Activated CD8-positive, alpha-beta memory T cell treated with anti-CD3 and anti-CD28 coated beads for 24 hours (primary cell): ENCODE data around the gene AGMAT.
"Not testable (repeated sequence)": the region's sequence is repeated elsewhere in the genome, so short reads cannot be mapped to it uniquely, and the experiment has no call there.

Source experiments
- DNase-seq: peaks from one replicate; pipeline ENCODE4 v3.0.0-alpha.2; 2020

AGMAT gene

DNA sequence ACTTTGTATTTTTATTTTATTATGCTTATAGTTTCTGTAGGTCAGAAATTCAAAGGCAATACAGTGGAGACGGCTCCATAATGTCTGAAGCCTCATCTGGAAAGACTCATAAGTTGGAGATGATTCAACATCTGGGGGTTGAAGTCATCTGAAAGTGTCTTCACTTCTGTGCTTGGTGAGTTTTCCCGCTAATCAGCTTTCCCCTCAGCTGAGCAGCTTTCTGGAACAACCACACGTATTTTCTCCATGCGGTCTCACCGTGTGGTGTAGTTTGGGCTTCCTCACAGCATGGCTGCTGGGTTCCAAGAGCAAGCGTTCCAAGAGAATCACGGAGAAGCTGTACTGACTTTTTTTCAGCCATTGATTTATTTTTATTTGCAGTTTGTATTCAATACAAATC lies 24.8 kb upstream of the AGMAT start:
- DNase-seq: no peak

DNA sequence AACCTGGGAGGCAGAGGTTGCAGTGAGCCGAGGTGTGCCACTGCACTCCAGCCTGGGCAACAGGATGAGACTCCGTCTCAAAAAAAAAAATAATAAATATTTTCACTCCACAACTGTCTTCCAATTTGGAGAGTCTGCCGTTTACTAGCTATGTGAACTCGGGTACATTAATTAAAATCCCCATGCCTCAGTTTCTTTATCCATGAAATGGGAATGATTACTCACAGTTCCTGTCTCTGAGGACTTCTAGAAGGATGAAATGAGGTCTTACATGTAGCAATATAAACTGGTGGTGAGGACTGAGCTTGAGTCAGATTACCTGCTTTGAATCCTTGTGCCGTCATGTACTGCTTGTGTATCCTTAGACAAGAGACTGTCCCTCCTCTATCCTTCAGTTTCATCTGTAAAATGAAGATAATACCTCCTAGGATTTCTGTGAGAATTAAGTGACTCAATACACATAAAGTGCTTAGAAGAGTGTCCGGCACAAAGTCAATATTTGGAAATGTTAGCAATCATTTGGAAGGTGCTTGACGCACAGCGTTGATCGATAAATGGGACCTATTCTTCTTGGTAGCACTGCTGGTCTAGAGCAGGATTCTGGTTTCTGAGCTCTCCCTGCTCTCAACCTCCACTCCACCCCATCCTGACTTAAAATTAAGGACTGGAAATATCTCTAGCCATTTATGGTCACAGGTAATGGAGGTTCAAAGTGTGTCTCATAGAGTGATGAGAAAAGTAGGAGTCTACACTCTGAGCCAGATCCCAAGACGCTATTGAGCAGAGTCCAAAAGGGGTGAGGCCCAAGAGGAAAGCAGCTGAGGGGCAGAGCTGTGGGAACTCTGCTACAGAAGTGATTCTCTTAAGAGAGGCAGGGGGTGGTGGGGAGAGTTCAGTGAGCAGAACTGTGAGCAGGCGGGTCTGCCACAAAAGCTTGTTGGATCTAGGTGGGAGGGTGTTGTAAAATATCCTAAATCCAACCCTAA lies 20.8 kb upstream of the AGMAT start:
- DNase-seq: no peak

DNA sequence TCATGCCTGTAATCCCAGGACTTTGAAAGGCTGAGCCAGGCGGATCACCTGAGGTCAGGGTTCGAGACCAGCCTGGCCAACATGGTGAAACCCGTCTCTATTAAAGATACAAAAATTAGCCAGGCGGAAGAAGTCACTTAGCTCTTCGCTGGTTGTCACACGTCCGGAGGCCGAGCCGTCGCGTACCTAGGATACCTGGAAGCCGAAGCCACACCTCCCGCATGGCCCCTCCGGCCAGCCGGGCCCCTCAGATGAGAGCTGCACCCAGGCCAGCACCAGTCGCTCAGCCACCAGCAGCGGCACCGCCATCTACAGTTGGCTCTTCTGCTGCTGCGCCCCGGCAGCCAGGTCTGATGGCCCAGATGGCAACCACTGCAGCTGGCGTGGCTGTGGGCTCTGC lies 19.5 kb upstream of the AGMAT start:
- DNase-seq: not testable (repeated sequence)

DNA sequence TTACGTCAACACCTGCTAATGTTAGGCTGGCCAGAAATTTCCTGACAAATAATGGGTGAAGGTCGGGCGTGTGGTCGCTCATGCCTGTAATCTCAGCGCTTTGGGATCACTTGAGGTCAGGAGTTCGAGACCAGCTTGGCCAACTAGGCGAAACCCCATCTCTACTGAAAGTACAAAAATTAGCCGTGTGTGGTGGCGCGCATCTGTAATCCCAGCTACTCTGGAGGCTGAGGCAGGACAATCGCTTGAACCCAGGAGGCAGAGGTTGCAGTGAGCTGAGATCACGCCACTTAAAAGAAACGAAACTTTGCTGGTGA lies 19.1 kb upstream of the AGMAT start:
- not testable (repeated sequence) for DNase-seq

DNA sequence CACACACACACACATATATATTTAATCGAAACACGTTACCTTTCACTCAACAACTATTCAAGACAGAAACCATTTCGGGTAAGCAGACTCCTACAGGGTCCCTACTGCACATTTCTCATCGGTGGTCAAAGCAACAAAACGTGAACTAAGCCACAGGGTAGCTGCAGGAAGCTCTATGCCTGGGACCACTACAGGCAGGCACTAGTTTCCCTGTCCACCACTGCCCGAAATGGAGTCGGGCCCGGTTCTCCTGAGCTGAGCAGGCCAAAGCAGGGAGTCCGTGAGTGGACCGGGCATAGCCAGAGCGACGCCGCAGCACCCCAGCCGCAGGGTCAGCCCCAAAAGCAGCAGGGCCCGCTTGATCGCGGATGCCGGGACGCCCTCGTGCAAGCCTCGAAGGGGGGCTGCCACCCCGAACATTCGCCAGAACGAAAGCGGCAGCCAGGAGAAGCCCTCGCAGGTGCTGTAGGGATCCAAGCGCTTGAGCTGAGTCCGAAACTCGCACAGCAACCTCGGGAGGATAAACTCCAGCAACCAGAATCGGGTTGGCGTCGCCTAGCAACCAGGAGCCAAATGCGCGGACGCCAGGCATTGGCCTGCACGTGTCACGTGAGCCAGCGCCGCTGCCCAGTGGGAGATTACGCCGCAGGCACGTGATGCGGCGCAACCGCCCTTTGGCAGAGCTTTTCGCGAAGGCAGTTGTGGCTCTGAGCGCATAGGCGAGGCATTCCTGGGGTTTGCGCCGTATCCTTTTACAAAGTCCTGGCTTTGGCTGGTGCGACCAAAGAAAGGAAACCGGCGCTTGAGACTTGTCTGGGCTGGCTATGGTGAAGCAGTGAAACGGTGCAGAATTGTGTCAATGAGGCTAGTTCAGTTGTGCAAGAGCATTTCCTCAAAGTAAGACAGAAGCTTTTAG lies 18.5 kb upstream of the AGMAT start:
- DNase-seq: peak; percentile 93

DNA sequence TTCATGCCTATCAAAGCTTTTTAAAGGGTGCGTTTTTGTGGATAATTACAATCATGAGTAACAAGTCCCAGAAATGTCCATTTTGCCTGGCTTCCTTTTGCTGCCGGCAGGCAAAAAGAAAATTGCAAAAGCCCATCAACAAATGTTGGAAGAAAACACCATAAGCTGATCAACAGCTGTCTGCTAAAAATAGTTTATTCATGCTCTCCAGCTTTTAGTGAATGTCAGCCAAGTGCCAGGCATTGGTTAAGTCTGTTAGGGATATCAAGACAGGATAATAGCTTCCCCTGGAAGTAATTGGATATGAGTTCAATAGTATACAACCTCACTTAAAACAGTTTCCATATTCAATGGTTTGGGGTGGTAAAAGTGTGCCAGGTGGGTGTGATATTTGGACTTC lies 13.6 kb upstream of the AGMAT start:
- DNase-seq: no peak

DNA sequence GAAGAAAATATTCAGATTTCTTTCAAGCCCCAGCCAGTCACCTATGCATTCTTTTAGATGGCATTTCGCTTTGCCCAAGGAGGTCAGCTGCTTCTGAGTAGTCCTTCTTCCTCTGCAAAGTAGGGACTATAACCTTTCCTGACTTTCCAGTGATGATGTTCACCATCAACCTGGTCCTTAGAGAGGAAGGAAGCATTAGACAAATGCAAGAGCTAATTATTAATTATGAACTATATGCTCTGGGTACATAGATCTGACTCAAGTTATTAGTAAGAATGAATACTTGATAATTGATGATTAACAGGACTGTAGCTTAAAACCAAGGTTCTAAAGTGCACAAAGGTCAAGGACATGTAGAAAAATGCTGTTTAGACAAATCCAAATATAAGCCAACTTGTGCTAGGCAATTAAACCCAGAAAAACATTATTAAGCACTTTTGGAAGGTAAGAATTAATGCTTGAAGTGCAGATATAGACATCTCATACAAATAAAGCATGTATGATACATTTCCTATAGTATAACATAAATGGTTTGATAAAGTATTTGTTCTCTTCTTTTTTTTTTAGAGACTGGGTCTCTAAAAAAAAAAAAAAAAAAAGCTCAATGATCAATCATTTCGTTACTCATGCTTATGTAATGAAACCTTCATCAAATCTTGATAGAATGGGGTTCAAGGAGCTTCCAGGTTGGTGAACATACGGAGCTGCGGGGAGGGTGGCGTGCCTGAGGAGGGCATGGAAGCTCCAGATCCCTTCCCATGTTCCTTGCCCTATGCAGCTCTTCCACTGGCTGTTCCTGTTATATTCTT lies 11.2 kb upstream of the AGMAT start:
- DNase-seq: no peak

DNA sequence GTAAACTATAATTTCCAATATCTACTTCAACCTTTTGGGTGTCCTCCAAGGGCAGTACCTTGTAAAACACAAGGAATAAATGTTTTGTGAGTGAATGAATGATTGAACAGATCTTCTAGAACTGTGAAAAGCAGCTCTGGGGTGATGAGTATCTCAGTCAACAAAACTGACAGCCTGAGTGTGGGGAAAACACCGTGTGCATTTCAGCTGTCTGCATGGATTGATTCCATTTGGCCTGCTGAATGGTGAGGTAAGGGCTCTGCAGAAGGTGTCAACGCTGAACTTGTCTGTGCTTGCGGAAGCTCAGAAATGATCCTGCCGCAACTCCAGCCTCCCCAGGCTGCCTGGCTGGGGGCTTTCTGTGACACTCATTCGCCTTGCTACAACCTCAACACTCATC lies 7.4 kb upstream of the AGMAT start:
- DNase-seq: no peak

DNA sequence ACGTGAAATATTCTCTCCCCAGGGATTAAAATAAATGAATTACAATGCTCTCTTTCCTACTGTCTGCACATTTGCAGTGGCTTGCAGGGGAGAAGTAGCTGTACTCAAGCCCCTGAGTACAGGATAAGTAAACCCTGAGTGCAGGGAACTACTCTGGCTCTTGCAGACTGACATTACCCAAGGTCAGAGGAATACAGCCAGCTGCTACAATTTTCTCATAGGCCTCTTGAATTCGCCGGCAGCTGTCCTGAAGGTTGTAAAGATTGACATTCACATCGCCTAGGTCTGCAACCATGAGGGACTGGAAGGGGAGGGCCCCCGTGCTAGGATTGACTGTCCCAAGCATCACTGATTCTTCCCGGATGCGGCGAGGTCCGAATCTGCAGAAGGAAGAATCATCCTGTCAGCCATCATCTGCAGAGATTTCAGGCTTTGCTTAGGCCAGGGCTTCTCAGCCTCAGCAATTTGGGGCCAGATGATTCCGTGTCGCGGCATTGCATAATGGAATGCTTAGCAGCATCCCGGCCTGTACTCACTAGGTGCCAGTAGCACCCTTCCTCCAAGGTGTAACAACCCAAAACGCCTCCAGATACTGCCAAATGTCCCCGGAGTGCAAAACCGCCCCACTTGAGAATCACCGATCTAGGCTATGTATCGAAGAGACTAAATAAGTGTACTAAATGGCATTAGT lies 1.7 kb downstream of the AGMAT start:
- no peak for DNase-seq

DNA sequence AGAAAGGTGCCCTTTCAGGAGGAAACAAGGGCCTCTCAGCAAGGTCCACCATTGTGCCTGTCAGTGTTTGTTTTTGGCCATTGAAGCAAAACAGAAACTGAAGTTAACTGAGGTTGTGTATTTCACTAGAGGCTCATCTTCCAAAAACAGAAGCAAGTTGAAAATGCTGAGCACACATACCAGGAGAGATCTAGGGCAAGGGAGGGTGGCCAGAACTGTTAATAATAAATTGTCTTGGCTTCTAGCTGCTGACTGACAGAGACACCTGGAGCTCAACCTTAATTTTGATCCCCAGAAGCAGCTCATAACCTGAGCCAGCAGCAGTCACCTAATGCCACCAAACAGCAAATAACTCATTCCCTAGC lies 5.2 kb downstream of the AGMAT start:
- no peak for DNase-seq

DNA sequence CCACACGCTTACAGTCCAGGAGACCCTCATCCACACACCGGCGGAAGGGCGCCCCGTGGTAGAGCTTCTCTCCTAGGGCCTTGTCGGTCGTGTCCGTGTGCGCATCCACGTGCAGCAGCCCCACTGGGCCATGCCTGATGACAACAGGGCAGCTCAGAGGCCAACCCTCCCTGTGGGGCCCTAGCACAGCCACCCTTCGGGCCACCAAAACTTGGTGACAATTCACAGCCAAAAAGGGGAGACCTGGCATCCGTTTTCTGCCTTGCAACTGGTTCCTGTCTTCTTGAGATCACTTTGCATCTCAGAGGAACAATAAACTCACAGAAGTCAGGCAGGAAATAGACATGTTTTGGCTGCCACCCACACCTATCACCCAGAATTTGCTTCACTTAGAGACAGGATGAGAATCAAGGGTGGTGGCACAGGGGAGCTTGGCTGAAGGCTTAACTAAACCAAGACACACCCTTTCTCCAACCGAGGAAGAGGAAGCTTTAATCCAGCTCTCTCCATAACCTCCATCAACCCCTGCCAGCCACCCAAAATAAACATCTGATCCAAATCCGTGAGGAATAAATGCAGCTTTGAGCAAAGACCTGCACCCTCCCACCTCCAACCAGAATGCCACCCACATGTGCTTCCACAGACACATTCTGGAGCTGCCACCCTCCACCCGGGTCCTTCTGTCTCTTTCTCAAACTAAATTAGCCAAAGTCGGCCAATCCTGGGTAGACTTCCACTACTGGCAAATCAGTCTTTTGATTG lies 5.7 kb downstream of the AGMAT start:
- DNase-seq: peak; percentile 66

DNA sequence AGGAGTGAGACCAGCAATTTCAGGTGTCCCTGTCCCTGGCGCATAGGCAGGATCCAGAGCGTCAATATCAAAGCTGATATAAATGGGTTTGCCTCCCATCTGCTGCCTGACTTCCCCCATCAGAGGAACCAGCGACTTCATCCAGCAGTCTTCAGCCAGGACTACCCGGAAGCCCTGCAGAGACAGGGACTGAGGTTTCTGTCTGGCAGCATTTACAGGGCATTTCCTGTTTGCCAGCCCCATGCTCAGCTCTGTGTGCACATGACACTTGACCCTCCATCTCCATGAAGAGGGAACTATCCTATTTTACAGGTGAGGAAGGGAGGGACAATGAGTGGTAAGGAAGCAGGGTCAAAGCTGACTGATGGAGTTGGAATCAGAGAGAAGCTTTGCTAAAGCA lies 7.2 kb downstream of the AGMAT start:
- DNase-seq: no peak

DNA sequence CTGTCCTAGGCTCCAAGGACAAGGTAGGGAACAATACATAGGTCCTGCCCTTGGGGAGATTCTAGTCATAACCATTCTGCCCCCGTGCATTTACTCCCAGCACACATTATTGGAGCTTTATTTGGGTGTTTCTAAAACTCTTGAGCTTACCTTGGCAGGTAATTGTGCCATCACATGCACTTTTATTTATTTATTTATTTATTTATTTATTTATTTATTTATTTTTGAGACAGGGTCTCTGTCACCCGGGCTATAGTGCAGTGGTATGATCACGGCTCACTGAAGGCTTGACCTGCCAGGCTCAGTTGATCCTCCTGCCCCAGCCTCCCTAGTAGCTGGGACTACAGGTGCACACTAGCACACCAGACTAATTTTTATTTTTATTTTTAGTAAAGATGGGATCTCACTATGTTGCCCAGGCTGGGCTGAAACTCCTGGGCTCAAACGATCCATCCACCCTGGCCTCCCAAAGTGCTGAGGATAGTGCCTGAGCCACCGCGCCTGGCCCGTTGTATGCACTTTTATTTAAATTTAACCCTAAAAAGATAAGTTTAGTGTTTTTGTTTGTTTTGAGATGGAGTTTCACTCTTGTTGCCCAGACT lies 9.2 kb downstream of the AGMAT start:
- DNase-seq: no peak

DNA sequence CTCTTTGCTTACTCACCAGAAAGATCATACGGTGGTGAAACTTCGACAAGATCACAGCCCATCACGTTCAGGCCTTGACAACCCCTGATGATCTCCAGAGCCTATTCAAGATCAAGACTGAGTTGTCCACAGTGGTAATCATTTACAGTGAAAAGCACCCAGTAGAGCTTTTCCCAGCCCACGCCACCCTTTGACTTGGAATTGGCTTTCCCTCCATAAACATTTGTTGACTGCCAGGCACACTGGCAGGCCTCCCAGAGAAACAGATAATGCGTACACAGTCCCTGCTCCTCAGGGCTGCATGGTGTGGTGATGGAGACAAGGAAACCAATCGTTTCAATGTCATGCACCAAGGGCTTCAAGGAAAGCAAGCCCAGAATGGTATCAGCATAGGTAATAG lies 10.1 kb downstream of the AGMAT start:
- no peak for DNase-seq

DNA sequence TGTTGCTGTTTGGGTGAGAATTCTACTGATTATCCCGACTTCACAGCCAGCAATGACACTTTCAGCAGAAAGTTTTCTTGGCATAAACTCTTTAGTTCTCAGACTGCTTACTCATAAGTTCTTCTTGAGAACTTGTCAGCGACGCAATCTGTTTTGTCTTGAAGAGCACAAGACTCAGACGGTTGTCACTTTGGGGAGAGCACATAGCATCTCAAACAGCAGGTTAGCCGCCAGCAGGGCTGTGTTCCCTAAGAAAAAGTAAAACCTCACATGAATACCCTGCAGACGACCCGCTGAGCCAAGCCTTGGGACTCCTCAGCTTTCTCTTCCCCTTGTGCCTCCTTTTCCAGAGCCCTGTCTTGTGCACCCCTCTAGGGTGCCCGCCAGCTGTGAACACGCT lies 11.4 kb downstream of the AGMAT start:
- no peak for DNase-seq

DNA sequence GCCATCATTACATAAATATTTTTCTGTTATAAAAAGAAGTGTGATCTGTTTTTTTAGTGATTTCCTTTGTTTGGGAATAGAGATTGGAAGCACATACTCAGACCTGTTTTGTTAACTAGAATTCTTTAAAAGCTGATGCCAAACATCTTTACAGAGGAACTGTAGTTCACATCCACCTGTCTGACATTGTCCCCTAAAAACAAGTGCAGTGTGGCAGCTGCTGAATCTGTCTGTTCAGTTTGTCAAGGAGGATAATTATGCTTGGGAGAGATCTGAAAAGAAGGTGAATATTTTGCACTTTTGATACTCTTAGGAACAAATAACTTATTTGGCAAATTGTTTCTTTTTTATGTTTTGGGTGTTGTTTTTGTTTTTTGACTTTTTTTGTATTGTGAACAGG lies 13.6 kb downstream of the AGMAT start:
- no peak for DNase-seq

DNA sequence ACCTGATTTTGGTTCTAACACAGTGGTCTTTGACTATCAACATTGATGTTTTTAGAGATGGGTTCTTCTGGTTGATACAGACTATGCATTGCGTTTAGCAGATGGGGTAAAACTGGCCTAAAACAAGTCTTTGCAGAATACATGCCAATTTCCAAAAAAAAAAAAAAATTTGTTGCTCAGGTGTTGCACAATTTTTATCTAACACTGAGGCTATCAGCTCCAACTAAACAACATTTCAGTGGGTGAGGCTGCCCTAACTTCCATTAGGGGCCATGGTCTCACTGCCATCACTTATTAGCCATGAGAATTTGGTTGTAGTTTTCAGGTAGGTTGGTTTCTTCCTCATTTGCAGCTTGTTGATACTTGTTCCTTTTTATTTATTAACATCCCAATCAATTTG lies 14.0 kb downstream of the AGMAT start:
- no peak for DNase-seq

DNA sequence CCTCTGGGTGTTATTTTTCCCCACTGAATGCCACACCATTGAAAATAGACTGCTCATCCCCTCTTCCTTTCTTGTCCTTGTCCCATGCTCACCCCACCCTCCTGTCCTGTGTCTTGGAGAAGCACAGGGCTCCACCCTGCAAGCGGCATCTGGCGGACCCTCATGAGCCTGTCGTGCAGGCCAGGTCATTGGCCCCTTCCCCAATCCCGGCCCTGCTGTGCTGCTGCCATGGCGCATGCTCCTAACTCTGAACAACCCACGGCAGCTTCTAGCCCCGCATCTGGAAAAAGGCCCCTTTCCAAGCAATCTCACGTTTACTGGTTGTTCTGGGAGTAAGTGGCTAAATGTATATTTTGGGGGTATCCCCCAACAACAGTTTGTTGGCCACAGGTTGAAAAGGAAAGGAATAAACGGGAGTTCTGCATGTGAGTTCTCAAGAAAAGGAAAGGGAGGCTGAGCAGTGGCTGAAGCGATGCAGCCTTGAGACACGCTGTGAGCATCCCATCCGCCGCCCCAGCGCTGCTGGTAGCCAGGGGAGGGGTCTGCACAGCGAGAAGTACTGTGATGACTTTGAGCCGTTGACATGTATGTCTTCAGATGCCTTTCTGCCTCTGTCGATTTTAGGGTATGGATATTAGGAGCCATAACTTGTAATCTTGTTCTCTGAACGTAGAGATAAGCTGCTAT lies 16.3 kb downstream of the AGMAT start:
- no peak for DNase-seq

DNA sequence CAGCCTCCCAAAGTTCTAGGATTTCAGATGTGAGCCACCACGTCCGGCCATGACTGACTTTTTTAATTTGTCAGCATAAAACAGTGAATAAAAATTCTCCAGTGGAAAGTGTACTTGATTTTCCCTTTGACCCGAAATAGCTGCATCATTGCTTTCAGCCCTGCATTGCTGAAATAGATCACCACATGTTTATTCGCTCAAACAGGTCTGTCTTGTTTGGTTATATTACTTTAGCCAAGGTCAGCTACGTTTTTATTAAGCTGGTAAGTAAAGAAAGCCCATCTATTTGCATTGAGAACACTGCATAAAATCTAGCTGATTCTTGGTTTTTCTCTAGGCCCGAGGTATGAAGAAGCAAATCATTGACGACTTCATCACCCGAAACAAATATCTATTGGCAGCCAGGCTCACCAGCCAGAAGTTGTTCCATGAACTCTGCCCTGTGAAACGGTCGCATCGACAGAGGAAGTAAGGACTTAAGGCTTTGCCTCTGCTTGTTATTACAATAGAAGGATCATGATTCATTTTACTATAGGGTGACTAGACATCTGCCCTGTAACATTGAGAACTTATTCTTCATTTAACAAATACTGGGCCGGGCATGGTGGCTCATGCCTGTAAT lies 25.6 kb downstream of the AGMAT start:
- DNase-seq: no peak

DNA sequence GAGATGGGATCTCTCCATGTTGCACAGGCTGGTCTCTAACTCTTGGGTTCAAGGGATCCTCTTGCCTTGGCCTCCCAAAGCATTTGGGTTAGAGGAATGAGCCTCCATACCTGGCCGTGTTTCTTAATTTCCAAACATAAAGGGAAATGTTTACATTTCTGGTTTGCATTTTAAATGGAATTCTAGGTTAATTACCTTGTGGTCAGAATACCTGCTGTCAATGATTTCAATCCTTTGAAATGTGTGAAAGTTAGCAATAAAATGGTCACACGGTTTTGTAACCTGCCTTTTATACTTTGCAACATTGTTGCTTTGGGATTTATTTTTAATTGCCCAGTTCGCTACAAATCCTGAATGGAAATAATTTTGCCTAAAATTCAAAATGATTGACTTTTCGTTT lies 26.3 kb downstream of the AGMAT start:
- no peak for DNase-seq
